T-helper 17 cell (primary cell): ENCODE data around the gene SNX14. TPM values are rescaled to one million over a fixed set of nuclear protein-coding genes. Genes with fewer than 3 reads are reported as not detected.
"Not testable (repeated sequence)": the region's sequence is repeated elsewhere in the genome, so short reads cannot be mapped to it uniquely, and the experiment has no call there.

Experiments
- ATAC-seq: fragments of 150-1000 bp; cut with Tn5 transposase; 2 replicates; pipeline ENCODE4 v1.10.0; 2021; ENCODE audit warnings: mild to moderate bottlenecking, moderate library complexity
- DNase-seq, 3 donors: peaks; one replicate each; pipeline versions ENCODE4 v3.0.0 to v3.0.0-alpha.2; 2020 to 2021
- H3K9me3 ChIP-seq: one replicate; pipeline ENCODE4 v1.7.0; 2013; ENCODE audit warnings: low read length, mild to moderate bottlenecking; ENCODE audit not compliant: control insufficient read depth, poor library complexity, severe bottlenecking
- H3K27ac Mint-ChIP-seq: one replicate; pipeline ENCODE4 v1.8.0; 2022; ENCODE audit warnings: mild to moderate bottlenecking, moderate library complexity, mixed read lengths
- H3K27me3 Mint-ChIP-seq: one replicate; pipeline ENCODE4 v1.8.0; 2022; ENCODE audit warnings: mixed read lengths
- H3K36me3 Mint-ChIP-seq: one replicate; pipeline ENCODE4 v1.8.0; 2022; ENCODE audit warnings: low read depth, mixed read lengths
- H3K4me1 Mint-ChIP-seq: one replicate; pipeline ENCODE4 v1.8.0; 2022; ENCODE audit warnings: mild to moderate bottlenecking, mixed read lengths
- H3K4me3 Mint-ChIP-seq: one replicate; pipeline ENCODE4 v1.8.0; 2022; ENCODE audit warnings: mild to moderate bottlenecking, moderate library complexity, mixed read lengths
- total RNA-seq, 4 donors: library from RNA in 2 of 4; stranded (reverse) in 2 of 4; gene quantifications; one replicate each; pipeline ENCODE4 v1.2.3 and lab custom pipeline; 2022 to 2026

The SNX14 gene
- total RNA-seq, 2 donors from 2014 or later, result 35.8 to 36.7 TPM

DNA sequence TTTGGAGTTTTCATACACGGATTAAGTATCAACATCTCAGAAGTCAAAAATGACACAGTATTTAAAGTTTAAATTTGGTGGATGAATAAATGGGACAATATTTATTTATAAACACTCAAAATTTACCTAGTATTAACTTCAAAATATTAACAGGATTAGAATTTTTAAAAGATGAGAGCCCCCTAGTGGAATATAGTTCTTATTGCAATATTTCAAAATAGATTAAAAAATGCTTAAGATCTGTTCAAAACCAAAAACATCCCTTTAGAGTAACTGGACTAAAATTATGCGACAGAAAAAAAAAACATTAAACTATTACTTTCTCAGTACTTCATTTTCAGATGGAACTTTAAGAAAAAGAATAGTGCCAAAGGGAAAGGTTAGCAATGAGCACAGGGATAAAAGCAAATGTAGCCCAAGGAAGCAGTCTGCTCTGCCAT lies 56.6 kb downstream of the SNX14 start:
- H3K27ac Mint-ChIP-seq, result no peak overlapping the region
- no peak for ATAC-seq
- H3K4me3 Mint-ChIP-seq, result no peak overlapping the region
- no peaks in the 10 kb centered on the region for H3K36me3 Mint-ChIP-seq
- no peaks in the 10 kb centered on the region for H3K9me3 ChIP-seq
- H3K27me3 Mint-ChIP-seq, result no peaks in the 10 kb centered on the region
- H3K4me1 Mint-ChIP-seq, result no peaks in the 10 kb centered on the region
- no peak for DNase-seq

DNA sequence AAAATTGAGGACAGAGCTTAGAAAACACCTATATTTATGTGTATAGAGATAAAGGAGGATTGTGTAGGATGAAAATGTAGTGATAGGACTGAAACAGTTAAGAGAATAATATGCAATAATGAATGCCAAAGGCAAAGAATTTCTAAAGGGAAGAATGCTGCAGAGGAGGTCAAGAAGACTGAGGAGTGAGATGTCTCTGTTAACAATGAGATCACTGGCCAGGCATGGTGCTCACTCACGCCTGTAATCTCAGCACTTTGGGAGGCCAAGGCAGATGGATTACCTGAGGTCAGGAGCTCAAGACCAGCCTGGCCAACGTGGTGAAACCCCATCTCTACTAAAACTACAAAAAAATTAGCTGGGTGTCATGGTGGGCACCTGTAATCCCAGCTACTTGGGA lies 69.4 kb downstream of the SNX14 start:
- not testable (repeated sequence) for DNase-seq, H3K27ac Mint-ChIP-seq, H3K4me3 Mint-ChIP-seq, H3K27me3 Mint-ChIP-seq, ATAC-seq, H3K4me1 Mint-ChIP-seq, H3K9me3 ChIP-seq
- H3K36me3 Mint-ChIP-seq, result peaks cover 15% of the 10 kb centered on the region

DNA sequence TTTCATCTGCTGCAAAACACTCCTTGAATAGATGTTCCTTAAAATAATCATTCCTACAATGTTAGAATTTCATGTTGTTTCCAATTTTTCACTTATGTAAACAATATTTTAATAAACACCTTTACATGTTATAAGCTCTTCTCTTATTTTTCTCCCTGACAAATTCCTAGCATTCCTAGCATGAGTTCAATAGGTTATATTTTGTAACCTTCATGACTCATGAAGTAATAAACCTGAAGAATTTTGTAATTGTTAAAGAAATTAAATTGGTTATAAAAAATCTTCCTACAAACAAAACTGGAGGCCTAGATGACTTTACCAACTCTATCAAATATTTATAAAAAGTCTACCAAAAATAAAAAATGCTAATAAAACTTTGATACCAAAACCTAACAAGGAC lies 77.5 kb downstream of the SNX14 start:
- H3K27ac Mint-ChIP-seq, result no peak overlapping the region
- ATAC-seq (no peak), DNase-seq (no peak)
- peaks cover 15% of the 10 kb centered on the region for H3K36me3 Mint-ChIP-seq
- no peak overlapping the region for H3K4me3 Mint-ChIP-seq
- no peaks in the 10 kb centered on the region for H3K27me3 Mint-ChIP-seq
- no peaks in the 10 kb centered on the region for H3K9me3 ChIP-seq
- H3K4me1 Mint-ChIP-seq, result peaks cover 11% of the 10 kb centered on the region

DNA sequence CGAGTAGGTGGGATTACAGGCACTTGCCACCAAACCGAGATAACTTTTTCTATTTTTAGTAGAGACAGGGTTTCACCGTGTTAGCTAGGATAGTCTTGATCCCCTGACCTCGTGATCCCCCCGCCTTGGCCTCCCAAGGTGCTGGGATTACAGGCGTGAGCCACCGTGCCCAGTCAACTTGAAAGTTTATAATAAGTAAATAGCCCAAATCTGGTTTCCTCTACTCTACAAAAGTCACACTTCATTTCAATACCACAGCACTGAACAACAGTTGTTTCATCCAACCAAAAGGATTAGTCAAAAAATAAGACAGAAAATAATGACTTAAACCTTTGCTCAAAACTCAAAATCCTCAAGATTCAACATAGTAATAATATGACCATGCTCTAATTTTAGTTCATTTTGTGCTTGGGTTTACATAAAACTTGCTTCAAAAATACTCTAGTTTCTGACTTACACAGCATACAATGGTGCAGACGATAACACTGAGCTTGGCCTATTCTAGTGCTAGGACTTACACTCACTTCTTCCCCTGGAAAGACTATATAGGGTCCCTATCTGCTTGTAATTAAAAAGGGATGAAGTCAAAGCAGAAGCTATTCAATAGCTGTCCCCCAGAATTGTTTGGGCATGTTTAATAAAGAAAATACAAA lies 87.1 kb downstream of the SNX14 start:
- ATAC-seq, result no peak
- Mint-ChIP-seq H3K4me3 (no peak overlapping the region), H3K27me3 (no peaks in the 10 kb centered on the region), H3K4me1 (peaks cover 3% of the 10 kb centered on the region), H3K27ac (peak overlapping the region; percentile 14), H3K36me3 (peaks cover 10% of the 10 kb centered on the region)
- DNase-seq, result no peak
- H3K9me3 ChIP-seq, result no peaks in the 10 kb centered on the region

DNA sequence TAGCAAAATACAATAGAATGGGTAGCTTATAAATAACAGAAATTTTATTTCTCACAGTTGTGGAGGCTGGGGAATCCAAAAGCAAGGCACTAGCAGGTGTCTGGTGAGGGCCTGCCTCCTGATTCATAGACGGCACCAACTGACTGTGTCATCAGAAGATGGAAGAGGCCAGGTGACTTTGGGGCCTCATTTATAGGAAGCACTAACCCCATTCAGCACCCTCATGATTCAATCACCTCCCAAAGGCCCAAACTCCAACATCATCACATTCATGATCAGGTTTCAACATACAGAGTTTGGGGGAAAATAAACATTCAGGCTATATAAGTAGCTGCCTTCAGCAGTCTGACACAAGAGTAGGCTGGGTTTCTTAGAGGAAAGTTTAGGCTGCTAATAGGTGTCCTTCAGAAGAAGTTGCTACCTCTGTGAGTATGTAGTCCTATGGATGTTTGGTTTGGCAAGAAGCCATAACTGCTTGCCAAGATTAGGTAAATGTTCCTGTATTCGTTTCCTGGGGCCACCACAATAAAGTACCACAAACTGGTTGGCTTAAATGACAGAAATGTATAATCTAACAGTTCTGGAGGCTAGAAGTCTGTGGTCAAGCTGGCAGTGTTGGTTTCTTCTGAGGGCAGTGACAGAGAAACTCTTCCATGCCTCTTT lies 94.9 kb downstream of the SNX14 start:
- H3K27me3 Mint-ChIP-seq, result no peaks in the 10 kb centered on the region
- peaks cover 8% of the 10 kb centered on the region for H3K4me1 Mint-ChIP-seq
- ATAC-seq, result peak; percentile 28
- no peak for DNase-seq
- H3K27ac Mint-ChIP-seq, result no peak overlapping the region
- H3K9me3 ChIP-seq, result no peaks in the 10 kb centered on the region
- H3K4me3 Mint-ChIP-seq, result no peak overlapping the region
- H3K36me3 Mint-ChIP-seq, result no peaks in the 10 kb centered on the region

DNA sequence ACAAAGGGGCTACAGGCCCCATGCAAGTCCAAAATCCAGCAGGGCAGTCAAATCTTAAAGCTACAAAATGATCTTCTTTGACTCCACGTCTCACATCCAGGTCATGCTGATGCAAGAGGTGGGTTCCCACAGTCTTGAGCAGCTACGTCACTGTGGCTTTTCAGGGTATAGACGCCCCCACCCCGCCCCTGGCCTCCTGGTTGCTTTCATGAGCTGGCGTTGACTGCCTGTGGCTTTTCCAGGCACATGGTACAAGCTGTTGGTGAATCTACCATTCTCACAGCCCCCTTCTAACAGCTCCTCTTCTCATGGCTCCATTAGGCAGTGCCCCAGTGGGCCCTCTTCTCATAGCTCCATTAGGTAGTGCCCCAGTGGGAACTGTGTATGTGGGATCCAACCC lies 96.8 kb downstream of the SNX14 start:
- H3K4me1 Mint-ChIP-seq, result peaks cover 8% of the 10 kb centered on the region
- no peaks in the 10 kb centered on the region for H3K36me3 Mint-ChIP-seq
- H3K9me3 ChIP-seq, result no peaks in the 10 kb centered on the region
- DNase-seq (no peak), ATAC-seq (no peak)
- H3K4me3 Mint-ChIP-seq, result no peak overlapping the region
- H3K27ac Mint-ChIP-seq, result no peak overlapping the region
- no peaks in the 10 kb centered on the region for H3K27me3 Mint-ChIP-seq

DNA sequence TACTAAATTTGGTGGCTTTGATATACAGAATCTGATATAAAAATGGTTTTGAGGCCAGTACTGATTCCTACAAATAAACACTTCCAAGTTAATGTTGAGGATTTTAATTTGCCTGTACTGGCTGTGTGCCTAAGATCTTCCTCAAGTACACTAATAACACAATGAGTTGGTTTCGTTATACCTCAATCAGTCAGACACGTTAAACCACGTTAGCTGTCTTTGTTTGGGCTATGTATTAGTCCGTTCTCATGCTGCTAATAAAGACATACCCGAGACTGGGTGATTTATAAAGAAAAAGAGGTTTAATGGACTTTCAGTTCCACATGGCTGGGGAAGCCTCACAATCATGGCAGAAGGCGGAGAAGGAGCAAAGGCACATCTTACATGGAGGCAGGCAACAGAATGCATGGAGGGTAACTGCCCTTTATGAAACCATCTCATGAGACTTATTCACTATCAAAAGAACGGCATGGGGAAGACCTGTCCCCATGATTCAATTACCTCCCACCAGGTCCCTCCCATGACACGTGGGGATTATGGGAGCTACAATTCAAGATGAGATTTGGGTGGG lies 97.6 kb downstream of the SNX14 start:
- H3K27me3 Mint-ChIP-seq, result no peaks in the 10 kb centered on the region
- no peaks in the 10 kb centered on the region for H3K9me3 ChIP-seq
- H3K4me3 Mint-ChIP-seq, result no peak overlapping the region
- ATAC-seq (no peak), DNase-seq (no peak)
- H3K4me1 Mint-ChIP-seq, result peaks cover 6% of the 10 kb centered on the region
- no peaks in the 10 kb centered on the region for H3K36me3 Mint-ChIP-seq
- H3K27ac Mint-ChIP-seq, result no peak overlapping the region

DNA sequence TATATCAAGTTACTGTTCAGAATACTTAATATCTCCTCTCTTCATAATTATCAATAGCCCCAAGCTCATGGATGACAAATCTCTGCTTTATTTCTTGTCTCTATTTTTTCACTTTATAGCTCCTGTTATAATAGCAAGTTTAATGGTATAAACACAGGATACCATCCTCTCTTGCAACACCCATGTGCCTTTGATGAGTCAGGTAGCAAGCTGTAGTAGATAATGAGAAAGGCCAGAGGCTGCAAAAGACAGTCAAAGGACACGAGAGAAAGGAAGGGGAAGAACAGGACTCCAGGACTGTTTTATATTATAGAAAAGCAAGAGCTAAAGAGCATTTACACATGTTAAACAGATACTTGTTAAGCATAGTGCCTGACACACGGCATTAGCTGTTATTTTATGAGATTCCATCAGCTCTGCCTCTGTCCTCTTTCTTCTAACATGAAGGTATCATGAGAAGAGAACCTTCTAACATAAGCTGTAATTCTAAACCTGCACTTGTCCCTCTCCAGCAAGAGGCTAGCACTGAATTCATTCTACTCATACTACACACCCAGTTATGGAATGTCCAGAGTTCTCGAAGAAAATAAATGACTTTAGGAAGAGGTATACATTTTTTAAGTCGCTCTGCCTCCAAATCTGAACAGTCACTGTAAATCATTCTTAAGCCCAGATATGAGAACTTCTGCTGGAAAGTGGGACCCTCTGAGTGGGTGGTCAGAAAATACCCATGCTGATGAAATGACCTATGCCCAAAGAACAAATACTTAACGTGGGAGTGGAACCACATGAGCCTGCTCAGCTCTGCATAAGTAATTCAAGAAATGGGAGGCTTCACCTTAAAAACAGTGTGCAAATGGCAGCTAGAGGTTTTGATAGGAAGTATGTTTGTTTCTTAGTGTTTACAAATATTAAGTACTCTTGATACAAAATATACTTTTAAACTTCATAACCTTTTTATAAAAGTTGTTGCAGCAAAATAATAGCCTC lies 98.8 kb downstream of the SNX14 start:
- no peaks in the 10 kb centered on the region for H3K9me3 ChIP-seq
- Mint-ChIP-seq H3K4me3 (no peak overlapping the region), H3K36me3 (no peaks in the 10 kb centered on the region), H3K27me3 (no peaks in the 10 kb centered on the region), H3K4me1 (peaks cover 6% of the 10 kb centered on the region), H3K27ac (no peak overlapping the region)
- no peak for DNase-seq
- no peak for ATAC-seq

DNA sequence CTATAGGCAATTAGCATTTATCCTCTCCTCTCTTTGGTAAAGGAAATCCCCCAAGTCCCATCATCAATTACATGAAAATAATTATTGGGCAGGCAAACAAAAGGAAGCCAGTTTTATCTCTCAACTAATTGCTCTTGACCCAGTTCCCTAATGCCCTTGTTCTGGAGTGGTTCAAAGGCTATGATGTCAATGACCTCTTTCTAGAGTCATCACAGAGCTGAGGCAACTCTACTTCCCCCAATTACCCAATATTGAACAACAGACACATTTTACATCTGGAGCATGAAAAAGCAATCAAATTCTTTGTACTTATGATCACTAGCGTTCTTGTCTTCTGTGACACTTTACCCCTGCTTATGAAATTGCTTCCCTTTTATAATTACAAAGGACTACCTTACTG lies 100.3 kb downstream of the SNX14 start:
- H3K4me3 Mint-ChIP-seq, result no peak overlapping the region
- H3K27me3 Mint-ChIP-seq, result no peaks in the 10 kb centered on the region
- H3K27ac Mint-ChIP-seq, result no peak overlapping the region
- H3K36me3 Mint-ChIP-seq, result no peaks in the 10 kb centered on the region
- DNase-seq (no peak), ATAC-seq (no peak)
- H3K4me1 Mint-ChIP-seq, result no peaks in the 10 kb centered on the region
- no peaks in the 10 kb centered on the region for H3K9me3 ChIP-seq

DNA sequence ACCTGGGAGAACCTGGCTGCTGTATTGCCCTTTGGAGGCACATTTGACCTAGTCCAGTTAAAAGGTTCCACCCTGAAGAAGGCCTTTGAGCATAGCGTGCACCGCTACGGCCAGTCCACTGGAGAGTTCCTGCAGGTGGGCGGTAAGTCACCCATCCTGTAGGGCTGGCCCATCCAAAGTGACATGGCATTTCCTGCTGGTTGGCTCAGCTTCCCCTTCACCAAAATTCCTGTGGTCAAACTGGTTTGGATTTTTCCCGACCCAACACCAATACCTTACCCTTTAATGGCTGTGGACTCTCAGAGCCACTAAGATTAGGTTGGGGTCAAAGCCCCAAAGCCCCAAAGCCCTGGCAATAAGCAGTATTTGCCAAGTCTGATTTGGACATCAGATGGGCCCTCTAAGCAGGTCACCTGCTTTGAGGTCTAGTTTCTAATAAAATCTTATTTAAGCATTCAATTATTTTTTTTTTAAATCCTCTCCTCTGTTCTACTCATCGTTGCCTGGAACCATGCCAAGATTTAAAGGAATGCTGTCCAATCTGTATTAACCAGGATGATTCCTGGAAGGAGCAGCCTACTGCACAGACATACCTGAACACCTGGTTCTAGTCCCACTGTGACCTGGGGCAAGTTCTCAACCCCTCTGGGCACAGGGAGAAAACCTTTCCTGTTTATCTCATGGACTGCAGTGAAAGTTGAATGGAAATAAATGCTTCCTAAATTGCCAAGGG lies 103.0 kb downstream of the SNX14 start:
- Mint-ChIP-seq H3K36me3 (peaks cover 2% of the 10 kb centered on the region), H3K27me3 (peaks cover 4% of the 10 kb centered on the region), H3K4me1 (no peaks in the 10 kb centered on the region), H3K27ac (no peak overlapping the region), H3K4me3 (no peak overlapping the region)
- H3K9me3 ChIP-seq, result no peaks in the 10 kb centered on the region
- no peak for ATAC-seq
- no peak for DNase-seq

DNA sequence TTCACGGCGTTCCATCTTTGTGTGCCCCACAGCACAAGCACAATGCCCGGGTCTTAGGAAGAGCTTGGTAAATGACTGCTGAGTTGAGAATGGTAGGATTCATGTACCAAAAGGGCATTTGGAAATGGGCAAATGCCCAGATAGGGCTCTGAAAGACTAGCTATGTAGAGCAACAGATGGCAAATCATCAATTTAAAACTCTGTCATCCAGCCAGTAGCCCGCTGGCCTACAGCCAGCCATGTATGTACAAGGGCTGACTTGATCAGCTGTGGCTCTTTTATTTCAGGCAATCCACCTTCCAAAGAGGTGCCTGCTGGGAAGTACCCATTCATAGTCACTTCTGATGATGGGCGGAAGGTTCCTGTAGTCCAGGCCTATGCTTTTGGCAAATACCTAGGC lies 108.7 kb downstream of the SNX14 start:
- Mint-ChIP-seq H3K27me3 (peaks cover 20% of the 10 kb centered on the region), H3K4me3 (no peak overlapping the region), H3K4me1 (peaks cover 10% of the 10 kb centered on the region), H3K36me3 (peaks cover 2% of the 10 kb centered on the region), H3K27ac (no peak overlapping the region)
- DNase-seq (no peak), ATAC-seq (no peak)
- H3K9me3 ChIP-seq, result no peaks in the 10 kb centered on the region

DNA sequence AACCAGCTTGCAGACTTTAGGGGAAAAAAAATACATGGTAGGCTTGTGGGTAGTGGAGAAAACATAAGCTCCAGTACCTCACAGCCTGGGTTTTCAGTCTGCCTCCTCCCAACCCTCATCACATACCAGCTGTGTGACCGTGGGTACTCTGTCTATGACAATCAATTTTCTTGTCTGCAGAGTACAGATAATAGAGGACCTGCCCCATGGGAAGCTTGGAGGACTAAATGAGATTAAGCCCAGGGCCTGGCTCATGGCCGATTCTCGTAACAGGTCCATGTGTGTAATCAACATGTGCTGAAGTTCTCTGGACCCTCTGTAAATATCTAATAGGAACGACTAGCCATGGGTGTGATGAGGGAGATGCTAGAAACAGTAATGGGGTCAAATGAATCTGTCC lies 109.8 kb downstream of the SNX14 start:
- Mint-ChIP-seq H3K27me3 (peaks cover 22% of the 10 kb centered on the region), H3K4me1 (peaks cover 10% of the 10 kb centered on the region), H3K27ac (no peak overlapping the region), H3K36me3 (peaks cover 2% of the 10 kb centered on the region), H3K4me3 (no peak overlapping the region)
- no peaks in the 10 kb centered on the region for H3K9me3 ChIP-seq
- no peak for ATAC-seq
- no peak for DNase-seq
